SK-N-DZ (cell line): ENCODE measurements around the gene CDK2.

Source experiments
- DNase-seq: peaks from one replicate; pipeline ENCODE4 v3.0.0-alpha.2; 2015; ENCODE audit warnings: low spot score

Gene CDK2

GRCh38 chr12:56011509-56012090 lies 45.0 kb downstream of the CDK2 start:
- no peak for DNase-seq

- DNase-seq, result no peak
Observed at GRCh38 chr12:56013482-56013881, 46.9 kb downstream of the CDK2 start.

- DNase-seq, result no peak
Observed at GRCh38 chr12:56014205-56014604, 47.6 kb downstream of the CDK2 start.

GRCh38 chr12:56017181-56017580 lies 50.6 kb downstream of the CDK2 start:
- DNase-seq, result no peak

GRCh38 chr12:56018356-56018755 lies 51.7 kb downstream of the CDK2 start:
- DNase-seq, result no peak

GRCh38 chr12:56020423-56021184 lies 54.0 kb downstream of the CDK2 start, which contains the start of gene IKZF4:
IKZF4 (plus strand) TSS chr12:56021043; CDS start chr12:56021494, 451 bp downstream.
- peak; percentile 90 for DNase-seq

- peak; percentile 35 for DNase-seq
Observed at GRCh38 chr12:56021889-56022497, 55.4 kb downstream of the CDK2 start.
